ENCODE data around the gene DOCK2.
"Not testable (repeated sequence)": the region's sequence is repeated elsewhere in the genome, so short reads cannot be mapped to it uniquely, and the experiment has no call there.

The DOCK2 gene

GRCh38 chr5:169945831-169946261 is 308.8 kb downstream of the DOCK2 start:
- TF ChIP-seq, protein P1, sequence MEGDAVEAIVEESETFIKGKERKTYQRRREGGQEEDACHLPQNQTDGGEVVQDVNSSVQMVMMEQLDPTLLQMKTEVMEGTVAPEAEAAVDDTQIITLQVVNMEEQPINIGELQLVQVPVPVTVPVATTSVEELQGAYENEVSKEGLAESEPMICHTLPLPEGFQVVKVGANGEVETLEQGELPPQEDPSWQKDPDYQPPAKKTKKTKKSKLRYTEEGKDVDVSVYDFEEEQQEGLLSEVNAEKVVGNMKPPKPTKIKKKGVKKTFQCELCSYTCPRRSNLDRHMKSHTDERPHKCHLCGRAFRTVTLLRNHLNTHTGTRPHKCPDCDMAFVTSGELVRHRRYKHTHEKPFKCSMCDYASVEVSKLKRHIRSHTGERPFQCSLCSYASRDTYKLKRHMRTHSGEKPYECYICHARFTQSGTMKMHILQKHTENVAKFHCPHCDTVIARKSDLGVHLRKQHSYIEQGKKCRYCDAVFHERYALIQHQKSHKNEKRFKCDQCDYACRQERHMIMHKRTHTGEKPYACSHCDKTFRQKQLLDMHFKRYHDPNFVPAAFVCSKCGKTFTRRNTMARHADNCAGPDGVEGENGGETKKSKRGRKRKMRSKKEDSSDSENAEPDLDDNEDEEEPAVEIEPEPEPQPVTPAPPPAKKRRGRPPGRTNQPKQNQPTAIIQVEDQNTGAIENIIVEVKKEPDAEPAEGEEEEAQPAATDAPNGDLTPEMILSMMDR (IDR thresholded peaks at IDR 0.05; ENCODE audit: borderline replicate concordance, control extremely low read depth, extremely low read depth, insufficient read depth, missing control alignments) = no peak
- no peak for DNase-seq (ENCODE audit: low spot score)
- in situ Hi-C loops (cut with MboI; ENCODE audit: low sequenced_read_pairs, unreplicated experiment) = no loop called here

DNA sequence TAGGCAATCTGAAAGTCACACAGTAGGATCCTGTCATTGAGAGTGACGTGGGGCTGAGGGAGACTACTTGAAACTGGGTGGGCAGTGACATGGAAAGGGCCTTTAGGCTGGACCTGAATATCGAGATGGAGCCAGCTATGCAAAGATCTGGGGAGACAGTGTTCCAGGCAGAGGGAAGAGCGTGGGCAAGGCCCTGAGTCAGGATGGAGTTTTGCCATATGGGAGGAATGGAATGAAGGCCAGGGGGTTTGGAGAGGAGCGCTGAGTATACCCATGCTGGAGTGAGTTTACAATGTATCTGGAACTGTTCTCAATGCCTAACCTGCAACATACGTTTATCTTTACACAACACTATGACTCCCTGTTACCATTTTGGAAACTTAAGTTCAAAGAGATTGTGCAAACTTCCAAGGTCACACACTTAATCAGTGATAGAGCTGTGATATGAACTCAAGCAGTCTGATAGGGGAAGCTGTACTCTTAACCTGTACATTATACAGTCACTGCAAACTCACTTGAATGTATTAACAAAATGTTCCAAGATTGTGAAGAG is 309.7 kb downstream of the DOCK2 start:
- TF ChIP-seq, protein P1 (IDR thresholded peaks at IDR 0.05; ENCODE audit: borderline replicate concordance, control extremely low read depth, extremely low read depth, insufficient read depth, missing control alignments) = no peak
- in situ Hi-C loops (cut with MboI; ENCODE audit: low sequenced_read_pairs, unreplicated experiment) = no loop called here
- DNase-seq (ENCODE audit: low spot score) = no peak

DNA sequence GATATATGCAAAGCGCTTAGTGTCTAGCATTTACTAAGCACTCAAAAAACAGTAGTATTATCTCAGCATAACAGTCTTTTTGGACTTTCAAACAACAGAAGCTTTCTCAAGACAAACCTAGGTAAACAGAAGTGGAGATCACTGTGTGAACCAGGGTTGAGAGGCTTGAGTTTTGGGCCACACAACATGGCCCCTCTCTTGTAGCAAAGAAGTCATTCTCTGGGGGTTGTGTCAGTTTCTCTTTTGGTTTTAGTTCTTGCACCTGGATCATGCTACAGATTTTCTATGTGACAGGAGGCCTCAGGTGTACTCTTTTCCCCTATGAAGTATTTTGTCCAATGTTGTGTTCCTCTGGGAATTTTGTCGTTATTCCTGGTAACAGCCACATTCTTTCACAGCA is 313.3 kb downstream of the DOCK2 start:
- TF ChIP-seq, protein P1 (IDR thresholded peaks at IDR 0.05; ENCODE audit: borderline replicate concordance, control extremely low read depth, extremely low read depth, insufficient read depth, missing control alignments) = no peak
- in situ Hi-C loops (cut with MboI; ENCODE audit: low sequenced_read_pairs, unreplicated experiment) = no loop called here
- DNase-seq (ENCODE audit: low spot score) = no peak

GRCh38 chr5:169953196-169953595 is 316.1 kb downstream of the DOCK2 start:
- DNase-seq (ENCODE audit: low spot score); in situ Hi-C loops (cut with MboI; ENCODE audit: low sequenced_read_pairs, unreplicated experiment): not testable (repeated sequence)

DNA sequence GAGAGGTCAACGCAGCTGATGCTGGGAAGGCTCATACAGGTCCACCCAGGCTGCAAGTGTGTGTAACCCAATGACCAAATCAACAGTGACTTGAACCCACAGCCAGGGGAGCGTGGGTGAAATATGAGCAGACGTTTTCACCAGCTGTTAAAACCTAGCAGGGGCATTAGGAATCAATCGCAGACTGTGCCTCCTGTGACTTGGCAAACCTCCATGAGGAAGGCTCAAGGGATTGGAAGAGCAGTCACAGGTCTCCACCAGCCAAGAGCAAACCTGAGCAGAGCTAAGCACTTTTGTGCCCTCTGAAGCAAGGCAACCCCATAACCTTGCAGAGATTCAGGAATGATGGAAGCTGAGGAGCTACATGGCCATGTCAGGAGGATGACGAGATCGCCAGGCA is 317.7 kb downstream of the DOCK2 start:
- no peak for DNase-seq (ENCODE audit: low spot score)
- TF ChIP-seq, protein P1 (IDR thresholded peaks at IDR 0.05; ENCODE audit: borderline replicate concordance, control extremely low read depth, extremely low read depth, insufficient read depth, missing control alignments) = no peak
- in situ Hi-C loops (cut with MboI; ENCODE audit: low sequenced_read_pairs, unreplicated experiment) = no loop called here

DNA sequence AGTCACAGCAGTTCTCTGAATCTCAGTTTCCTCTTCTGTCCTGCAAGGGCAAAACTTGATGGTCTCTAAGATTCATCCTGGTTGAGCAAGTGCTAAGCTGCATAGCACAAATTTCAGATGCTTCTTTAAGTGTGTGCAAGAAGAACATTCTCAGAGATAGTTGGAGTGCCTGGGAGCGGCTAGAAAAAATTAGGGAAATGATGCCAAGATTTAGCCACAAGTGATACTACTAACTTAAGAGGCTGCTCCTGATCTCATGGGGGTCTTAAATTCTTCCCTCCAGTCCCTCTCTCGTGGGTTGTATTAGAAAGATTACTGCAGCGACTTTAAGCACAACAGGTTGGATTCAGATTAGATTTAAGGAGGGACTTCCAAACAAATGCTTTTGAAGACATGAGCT is 319.1 kb downstream of the DOCK2 start:
- in situ Hi-C loops (cut with MboI; ENCODE audit: low sequenced_read_pairs, unreplicated experiment) = no loop called here
- TF ChIP-seq, protein P1 (IDR thresholded peaks at IDR 0.05; ENCODE audit: borderline replicate concordance, control extremely low read depth, extremely low read depth, insufficient read depth, missing control alignments) = no peak
- DNase-seq (ENCODE audit: low spot score) = no peak

- TF ChIP-seq, protein P1 (IDR thresholded peaks at IDR 0.05; ENCODE audit: borderline replicate concordance, control extremely low read depth, extremely low read depth, insufficient read depth, missing control alignments) = no peak
- DNase-seq (ENCODE audit: low spot score) = no peak
- in situ Hi-C loops (cut with MboI; ENCODE audit: low sequenced_read_pairs, unreplicated experiment) = no loop called here
These were observed 319.7 kb downstream of the DOCK2 start for GRCh38 chr5:169956756-169957155.

Data from GM13976 (cell line).